ENCODE data around the gene SLC8A2.

DNA sequence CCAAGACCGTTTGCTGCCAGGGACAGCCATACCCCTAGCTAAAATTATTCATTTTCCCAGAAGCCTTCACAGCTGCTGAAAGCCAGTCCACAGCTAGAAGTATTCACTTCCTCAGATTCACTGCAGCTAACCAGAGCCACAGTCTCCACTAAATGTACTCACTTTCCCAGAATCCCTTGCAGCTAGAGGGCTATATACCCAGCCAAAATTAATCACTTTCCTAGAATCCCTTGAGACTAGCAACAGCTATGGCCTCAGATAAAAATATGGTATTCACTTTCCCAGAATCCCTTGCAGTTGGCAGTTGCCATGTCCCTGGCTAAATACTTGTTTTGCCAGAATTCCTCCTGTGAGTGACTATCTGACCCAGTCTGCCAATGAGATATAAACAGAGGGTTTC is 38.6 kb downstream of the SLC8A2 start:
- TF ChIP-seq, protein P1, sequence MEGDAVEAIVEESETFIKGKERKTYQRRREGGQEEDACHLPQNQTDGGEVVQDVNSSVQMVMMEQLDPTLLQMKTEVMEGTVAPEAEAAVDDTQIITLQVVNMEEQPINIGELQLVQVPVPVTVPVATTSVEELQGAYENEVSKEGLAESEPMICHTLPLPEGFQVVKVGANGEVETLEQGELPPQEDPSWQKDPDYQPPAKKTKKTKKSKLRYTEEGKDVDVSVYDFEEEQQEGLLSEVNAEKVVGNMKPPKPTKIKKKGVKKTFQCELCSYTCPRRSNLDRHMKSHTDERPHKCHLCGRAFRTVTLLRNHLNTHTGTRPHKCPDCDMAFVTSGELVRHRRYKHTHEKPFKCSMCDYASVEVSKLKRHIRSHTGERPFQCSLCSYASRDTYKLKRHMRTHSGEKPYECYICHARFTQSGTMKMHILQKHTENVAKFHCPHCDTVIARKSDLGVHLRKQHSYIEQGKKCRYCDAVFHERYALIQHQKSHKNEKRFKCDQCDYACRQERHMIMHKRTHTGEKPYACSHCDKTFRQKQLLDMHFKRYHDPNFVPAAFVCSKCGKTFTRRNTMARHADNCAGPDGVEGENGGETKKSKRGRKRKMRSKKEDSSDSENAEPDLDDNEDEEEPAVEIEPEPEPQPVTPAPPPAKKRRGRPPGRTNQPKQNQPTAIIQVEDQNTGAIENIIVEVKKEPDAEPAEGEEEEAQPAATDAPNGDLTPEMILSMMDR (conservative IDR thresholded peaks at IDR 0.05; ENCODE audit: low read length), result no peak
- TF ChIP-seq EZH2phosphoT487 (IDR thresholded peaks at IDR 0.05; ENCODE audit: borderline replicate concordance, low read depth, low read length), result no peak

All from OCI-LY7 (cell line).